Left lung (tissue), 10 donors: ENCODE measurements around the gene RXRA. TPM values are rescaled to one million over a fixed set of nuclear protein-coding genes. Genes with fewer than 3 reads are reported as not detected.

ENCODE experiments used
- ATAC-seq: fragments of 200-7000 bp; cut with Tn5 transposase; one replicate; pipeline ENCODE4 v1.9.1; 2020; ENCODE audit warnings: moderate library complexity
- DNase-seq, 4 donors: peaks; one replicate each; pipeline ENCODE4 v3.0.0-alpha.2; 2013 to 2020
- H3K27ac ChIP-seq, 2 donors: fragments of 200-600 bp; sonication (generic) in 1 of 2; one replicate each; pipeline versions ENCODE4 v1.5.0 to v1.8.0; 2020 to 2021
- H3K27me3 ChIP-seq, 2 donors: fragments of 200-600 bp; sonication (generic) in 1 of 2; one replicate each; pipeline versions ENCODE4 v1.5.0 to v1.8.0; 2020 to 2021
- H3K36me3 ChIP-seq, 2 donors: fragments of 200-600 bp; sonication (generic) in 1 of 2; one replicate each; pipeline versions ENCODE4 v1.5.0 to v1.8.0; 2020 to 2021
- H3K4me1 ChIP-seq, 2 donors: fragments of 200-600 bp; one replicate each; pipeline ENCODE4 v1.8.0; 2021
- H3K4me3 ChIP-seq, 2 donors: fragments of 200-600 bp; sonication (generic) in 1 of 2; one replicate each; pipeline versions ENCODE4 v1.5.0 to v1.8.0; 2020 to 2021; ENCODE audit warnings: mild to moderate bottlenecking in 1 of 2
- H3K9me3 ChIP-seq, 2 donors: fragments of 200-600 bp; sonication (generic) in 1 of 2; one replicate each; pipeline versions ENCODE4 v1.5.0 to v1.8.0; 2020 to 2021
- intact Hi-C, 2 donors: fragments of 100-400 bp; cut with DNase I; formaldehyde crosslinking; loops; one replicate each; pipeline versions ENCODE4 v1.11.2 to v1.14.2; 2022
- polyA plus RNA-seq, 6 donors: library from polyadenylated mRNA; unstranded; fragments of 120-200 nt; gene quantifications; one replicate each; pipeline ENCODE4 v1.2.1, GENCODE V29; 2013; ENCODE audit not compliant: insufficient read length in 6 of 6
- total RNA-seq, 2 donors: library from RNA; stranded (reverse); fragmentation: NEBNext Ultra II Directional; extraction: Animal tissue kit (Norgen Biotek cat#: 25700); gene quantifications; one replicate each; pipeline ENCODE4 v1.2.1, GENCODE V29; 2021
- TF ChIP-seq, protein P1 (sequence below), 2 donors: fragments of 200-600 bp; sonication (generic) in 1 of 2; IDR thresholded peaks; one replicate each; pipeline versions ENCODE4 v1.5.0 to v1.8.0; 2021; ENCODE audit warnings: antibody characterized with exemption in 2 of 2
- donor health status: DM: no; HTN: yes; CAD: no.
- donor health status: DM: no; HTN: no; CAD: no.

RXRA gene
- total and polyA plus RNA-seq, 8 donors: 42.2 to 79.5 (median 55.7) TPM

DNA sequence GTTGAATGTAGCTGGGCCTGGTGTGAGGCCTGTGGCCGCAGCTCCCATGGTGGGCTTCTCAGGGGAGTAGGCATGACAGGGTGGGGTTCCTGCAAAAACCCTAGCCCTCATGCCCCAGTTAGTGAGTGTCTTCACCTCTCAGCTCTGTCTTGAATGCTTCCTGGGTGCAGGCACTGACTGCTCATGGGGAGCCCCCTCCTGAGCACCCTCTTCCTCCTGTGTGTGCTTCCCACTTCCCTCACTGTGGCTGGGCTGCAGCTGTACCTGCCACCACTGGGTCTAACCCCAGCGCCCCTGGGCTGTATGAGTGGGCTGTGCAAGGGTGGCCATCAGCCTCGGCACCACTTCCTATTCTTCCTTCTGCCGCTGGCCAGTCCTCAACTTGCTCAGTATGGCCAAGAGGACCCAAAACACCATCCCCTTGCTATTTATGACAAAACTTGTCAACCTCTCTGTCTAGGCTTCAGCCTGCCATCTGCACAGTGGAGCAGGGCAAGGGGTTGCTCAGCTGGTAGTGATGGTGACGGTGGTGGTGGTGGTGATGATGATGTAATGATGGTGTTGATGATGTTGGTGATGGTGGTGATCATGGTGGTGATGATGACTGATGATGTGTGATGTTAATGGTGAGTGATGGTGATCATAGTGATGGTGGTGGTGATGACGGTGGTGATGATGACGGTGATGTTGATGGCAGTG, 67.5 kb downstream of the RXRA start:
- no peaks in the 10 kb centered on the region for H3K27me3 ChIP-seq
- peak overlapping the region in 1 of 2 donors; percentile 33 for H3K27ac ChIP-seq
- H3K9me3 ChIP-seq: no peaks in the 10 kb centered on the region
- H3K4me3 ChIP-seq: no peak overlapping the region
- TF ChIP-seq, protein P1, sequence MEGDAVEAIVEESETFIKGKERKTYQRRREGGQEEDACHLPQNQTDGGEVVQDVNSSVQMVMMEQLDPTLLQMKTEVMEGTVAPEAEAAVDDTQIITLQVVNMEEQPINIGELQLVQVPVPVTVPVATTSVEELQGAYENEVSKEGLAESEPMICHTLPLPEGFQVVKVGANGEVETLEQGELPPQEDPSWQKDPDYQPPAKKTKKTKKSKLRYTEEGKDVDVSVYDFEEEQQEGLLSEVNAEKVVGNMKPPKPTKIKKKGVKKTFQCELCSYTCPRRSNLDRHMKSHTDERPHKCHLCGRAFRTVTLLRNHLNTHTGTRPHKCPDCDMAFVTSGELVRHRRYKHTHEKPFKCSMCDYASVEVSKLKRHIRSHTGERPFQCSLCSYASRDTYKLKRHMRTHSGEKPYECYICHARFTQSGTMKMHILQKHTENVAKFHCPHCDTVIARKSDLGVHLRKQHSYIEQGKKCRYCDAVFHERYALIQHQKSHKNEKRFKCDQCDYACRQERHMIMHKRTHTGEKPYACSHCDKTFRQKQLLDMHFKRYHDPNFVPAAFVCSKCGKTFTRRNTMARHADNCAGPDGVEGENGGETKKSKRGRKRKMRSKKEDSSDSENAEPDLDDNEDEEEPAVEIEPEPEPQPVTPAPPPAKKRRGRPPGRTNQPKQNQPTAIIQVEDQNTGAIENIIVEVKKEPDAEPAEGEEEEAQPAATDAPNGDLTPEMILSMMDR (IDR thresholded peaks at IDR 0.05): no peak
- intact Hi-C loops: loop anchor here in 1 of 2 donors (10.0 kb wide), 1 partner anchor 59 kb away; no protein-coding TSS in a partner anchor
- no peak for ATAC-seq
- peaks cover 28 to 97% of the 10 kb centered on the region in 2 donors for H3K4me1 ChIP-seq
- DNase-seq: no peak
- no peaks in the 10 kb centered on the region for H3K36me3 ChIP-seq

DNA sequence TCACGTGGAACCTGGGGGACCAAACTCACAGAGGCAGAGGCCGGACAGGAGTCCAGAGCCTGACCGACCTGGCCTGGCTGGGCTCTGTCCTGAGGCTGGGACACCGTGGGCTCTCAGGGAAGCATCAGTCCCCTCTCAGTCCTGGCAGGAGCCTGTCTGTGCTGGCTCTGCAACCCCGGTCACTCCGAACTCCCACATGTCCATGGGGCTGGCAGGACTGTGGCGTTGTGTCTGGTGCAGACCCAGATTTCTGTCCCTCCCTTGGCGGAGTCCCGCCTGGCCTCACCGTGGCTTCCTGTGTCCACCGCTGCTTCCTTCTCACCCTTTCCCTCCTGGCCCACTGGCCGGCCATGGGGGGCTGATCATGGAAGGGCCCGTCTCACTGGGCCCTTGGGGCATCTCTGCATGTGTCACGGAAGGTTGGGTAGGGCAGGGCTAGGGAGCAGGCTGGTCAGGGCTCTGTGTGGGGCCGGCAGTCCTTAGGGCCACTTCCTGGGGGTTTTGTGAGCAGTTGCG, 68.8 kb downstream of the RXRA start:
- ATAC-seq (no peak), DNase-seq (no peak)
- Histone ChIP-seq H3K27me3 (no peaks in the 10 kb centered on the region), H3K9me3 (peaks cover 0 to 4% of the 10 kb centered on the region in 2 donors), H3K27ac (peak overlapping the region in 1 of 2 donors; percentile 92), H3K4me3 (no peak overlapping the region), H3K36me3 (no peaks in the 10 kb centered on the region), H3K4me1 (peaks cover 28 to 97% of the 10 kb centered on the region in 2 donors)
- intact Hi-C loops: loop anchor here in 1 of 2 donors (10.0 kb wide), 1 partner anchor 60 kb away; no protein-coding TSS in a partner anchor
- TF ChIP-seq, protein P1 (IDR thresholded peaks at IDR 0.05): no peak

DNA sequence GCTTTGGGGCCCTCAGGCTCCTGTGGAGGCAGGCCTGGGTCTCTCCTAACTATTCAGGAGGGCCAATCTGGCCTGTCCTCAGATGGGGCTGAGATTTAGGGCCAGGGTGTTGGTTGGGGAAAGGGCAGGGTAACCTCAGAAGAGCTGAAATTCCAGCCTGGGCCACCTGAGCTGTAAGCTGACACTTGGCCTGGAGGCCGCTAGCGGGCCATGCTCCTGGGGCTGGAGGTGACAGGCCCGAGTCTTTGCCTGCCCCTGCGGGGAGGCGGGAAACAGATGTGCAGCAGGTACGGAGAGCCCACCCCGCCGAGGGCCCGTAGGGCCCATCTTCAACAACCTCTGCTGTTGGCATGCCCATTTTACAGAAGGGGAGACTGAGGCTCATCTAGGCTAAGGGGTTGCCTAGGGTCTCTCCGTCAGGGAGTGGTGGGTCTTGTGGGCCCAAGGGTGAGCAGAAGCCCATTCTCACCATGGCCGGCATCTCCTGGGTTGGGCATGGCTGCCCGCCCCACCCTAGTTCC, 69.5 kb downstream of the RXRA start:
- H3K9me3 ChIP-seq: peaks cover 0 to 4% of the 10 kb centered on the region in 2 donors
- H3K4me3 ChIP-seq: peak overlapping the region in 1 of 2 donors; percentile 30
- peaks cover 28 to 97% of the 10 kb centered on the region in 2 donors for H3K4me1 ChIP-seq
- intact Hi-C loops: loop anchor here in 1 of 2 donors (10.0 kb wide), 1 partner anchor 61 kb away; no protein-coding TSS in a partner anchor
- H3K27ac ChIP-seq: peak overlapping the region in 1 of 2 donors; percentile 92
- ATAC-seq: no peak
- H3K36me3 ChIP-seq: no peaks in the 10 kb centered on the region
- no peaks in the 10 kb centered on the region for H3K27me3 ChIP-seq
- TF ChIP-seq, protein P1 (IDR thresholded peaks at IDR 0.05): no peak
- no peak for DNase-seq

DNA sequence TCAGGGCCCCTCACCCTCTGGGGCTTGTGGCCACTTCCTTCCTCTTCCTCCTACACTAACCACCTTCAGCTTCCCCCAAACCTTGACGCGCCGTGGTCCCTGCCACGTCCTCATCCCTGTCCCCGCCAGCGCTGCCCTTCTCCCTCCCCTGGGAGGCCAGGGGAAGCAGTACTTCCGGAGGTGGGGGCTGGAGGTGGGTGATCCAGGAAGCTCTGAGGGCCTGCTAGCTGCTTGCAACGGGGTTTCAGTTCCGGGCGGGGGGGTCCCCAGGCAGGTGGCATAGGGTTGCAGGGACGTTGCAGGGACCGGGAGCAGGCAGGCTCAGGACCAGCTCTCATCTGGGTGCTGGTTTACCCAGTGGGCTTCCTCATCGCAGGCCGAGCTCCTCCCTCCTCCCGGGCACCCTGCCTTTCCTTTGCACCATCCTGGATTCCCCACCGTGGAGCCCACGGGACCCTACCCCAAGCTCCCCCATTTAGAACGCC, 70.0 kb downstream of the RXRA start:
- intact Hi-C loops: loop anchor here in 1 of 2 donors (10.0 kb wide), 1 partner anchor 61 kb away; no protein-coding TSS in a partner anchor
- H3K27ac ChIP-seq: peak overlapping the region; percentile 65 to 92
- peaks cover 28 to 97% of the 10 kb centered on the region in 2 donors for H3K4me1 ChIP-seq
- H3K27me3 ChIP-seq: no peaks in the 10 kb centered on the region
- ATAC-seq: peak; percentile 11
- peaks cover 0 to 4% of the 10 kb centered on the region in 2 donors for H3K36me3 ChIP-seq
- TF ChIP-seq, protein P1 (IDR thresholded peaks at IDR 0.05): no peak
- peaks cover 0 to 4% of the 10 kb centered on the region in 2 donors for H3K9me3 ChIP-seq
- DNase-seq: peak in 2 of 4 donors; percentile 64 to 94
- H3K4me3 ChIP-seq: peak overlapping the region in 1 of 2 donors; percentile 30

DNA sequence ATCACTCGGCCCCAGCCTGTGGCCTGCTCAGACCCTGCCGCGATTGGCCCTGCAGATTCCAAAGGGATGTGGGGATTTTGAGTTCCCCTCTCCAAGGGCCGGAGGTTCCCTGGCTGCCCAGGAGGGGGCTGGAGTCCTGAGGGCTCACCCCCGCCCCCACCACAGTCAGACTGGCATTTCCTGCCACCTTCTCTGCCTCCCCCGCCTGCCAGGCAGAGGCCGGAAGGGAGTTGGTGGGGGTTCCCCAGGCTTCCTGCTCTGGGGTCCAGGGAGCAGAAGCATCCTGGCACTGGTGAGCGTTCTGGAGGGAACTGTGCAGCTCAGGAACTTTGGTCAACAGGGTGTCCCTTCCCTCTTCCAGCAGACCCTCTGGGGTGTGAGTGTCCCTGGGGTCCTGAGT, 70.6 kb downstream of the RXRA start:
- Histone ChIP-seq H3K4me1 (peaks cover 28 to 97% of the 10 kb centered on the region in 2 donors), H3K9me3 (peaks cover 0 to 4% of the 10 kb centered on the region in 2 donors), H3K36me3 (peaks cover 0 to 7% of the 10 kb centered on the region in 2 donors), H3K27ac (peak overlapping the region; percentile 65 to 92), H3K27me3 (no peaks in the 10 kb centered on the region), H3K4me3 (peak overlapping the region in 1 of 2 donors; percentile 30)
- ATAC-seq: peak; percentile 3
- DNase-seq: no peak
- intact Hi-C loops: loop anchor here in 1 of 2 donors (10.0 kb wide), 1 partner anchor 62 kb away; no protein-coding TSS in a partner anchor
- TF ChIP-seq, protein P1 (IDR thresholded peaks at IDR 0.05): peak in 1 of 2 donors; percentile 23
